CD14-positive monocyte (primary cell): ENCODE data around the gene PXMP4. TPM values are rescaled to one million over a fixed set of nuclear protein-coding genes. Genes with fewer than 3 reads are reported as not detected.

Source experiments
- DNase-seq, 3 donors: peaks; one replicate each; pipeline ENCODE4 v3.0.0-alpha.2; 2011 to 2022
- H2AFZ ChIP-seq: 2 replicates; pipeline ENCODE4 v1.6.0; 2012; ENCODE audit warnings: mild to moderate bottlenecking, low read depth, low read length, inconsistent platforms; ENCODE audit not compliant: insufficient read depth, poor library complexity, severe bottlenecking
- H3K27ac ChIP-seq, 2 donors: 1 replicate in 1 of 2; 2 replicates in 1 of 2; pipeline ENCODE4 v1.5.1; 2012 to 2013; ENCODE audit warnings: low read length in 2 of 2, control low read depth in 1 of 2, inconsistent platforms in 1 of 2, low read depth in 1 of 2, mild to moderate bottlenecking in 1 of 2
- H3K27me3 ChIP-seq, 2 donors: one replicate each; pipeline versions ENCODE4 v1.6.0 to v1.6.1; 2011 to 2013; ENCODE audit warnings: low read length in 2 of 2; ENCODE audit not compliant: control insufficient read depth in 2 of 2, insufficient read depth in 2 of 2
- H3K36me3 ChIP-seq, 2 donors: replicated peaks in 1 of 2; 1 replicate in 1 of 2; 2 replicates in 1 of 2; pipeline versions ENCODE4 v1.5.1 to v1.6.1; 2012 to 2013; ENCODE audit warnings: low read length in 2 of 2, control low read depth in 1 of 2, inconsistent platforms in 1 of 2, mild to moderate bottlenecking in 1 of 2; ENCODE audit not compliant: insufficient read depth in 2 of 2, control insufficient read depth in 1 of 2
- H3K4me1 ChIP-seq, 2 donors: 1 replicate in 1 of 2; 2 replicates in 1 of 2; pipeline versions ENCODE4 v1.5.1 to v1.6.1; 2012 to 2013; ENCODE audit warnings: low read length in 2 of 2, control low read depth in 1 of 2, inconsistent platforms in 1 of 2, mild to moderate bottlenecking in 1 of 2, moderate library complexity in 1 of 2; ENCODE audit not compliant: insufficient read depth in 2 of 2, control insufficient read depth in 1 of 2
- H3K4me2 ChIP-seq: replicated peaks from 2 replicates; pipeline ENCODE3; 2012; ENCODE audit warnings: low read length, moderate library complexity, mild to moderate bottlenecking; ENCODE audit not compliant: poor library complexity, severe bottlenecking; ENCODE audit errors: extremely low read depth
- H3K4me3 ChIP-seq, 3 experiments: fragments of 200-600 bp in 1 of 3; sonication (generic) in 1 of 3; replicated peaks in 1 of 3; 1 replicate in 2 of 3; 2 replicates in 1 of 3; pipeline ENCODE4 v1.5.1; 2011 to 2013; ENCODE audit warnings: low read length in 3 of 3, mild to moderate bottlenecking in 3 of 3, control low read depth in 2 of 3, low read depth in 2 of 3, inconsistent platforms in 1 of 3, moderate library complexity in 1 of 3
- H3K79me2 ChIP-seq: 2 replicates; pipeline ENCODE4 v1.6.0; 2012; ENCODE audit warnings: mild to moderate bottlenecking, control low read depth, inconsistent platforms, low read length, moderate library complexity; ENCODE audit not compliant: insufficient read depth
- H3K9ac ChIP-seq: 2 replicates; pipeline ENCODE4 v1.6.0; 2017; ENCODE audit warnings: low read length, mild to moderate bottlenecking; ENCODE audit not compliant: insufficient read depth, poor library complexity, severe bottlenecking
- H3K9me3 ChIP-seq, 2 donors: replicated peaks in 1 of 2; 1 replicate in 1 of 2; 2 replicates in 1 of 2; pipeline versions ENCODE4 v1.5.1 to v1.6.1; 2012 to 2013; ENCODE audit warnings: low read length in 2 of 2, control low read depth in 1 of 2; ENCODE audit not compliant: control insufficient read depth in 1 of 2, insufficient read depth in 1 of 2
- H4K20me1 ChIP-seq: 2 replicates; pipeline ENCODE4 v1.6.0; 2012; ENCODE audit warnings: mild to moderate bottlenecking, low read length, control low read depth, moderate library complexity; ENCODE audit not compliant: insufficient read depth
- H3K27ac Mint-ChIP-seq, 7 donors: one replicate each; pipeline ENCODE4 v1.8.0; 2020; ENCODE audit warnings: mild to moderate bottlenecking in 7 of 7, mixed read lengths in 7 of 7, moderate library complexity in 6 of 7, inconsistent platforms in 2 of 7
- H3K27me3 Mint-ChIP-seq, 3 donors: one replicate each; pipeline ENCODE4 v1.8.0; 2021 to 2022; ENCODE audit warnings: low read depth in 3 of 3, mild to moderate bottlenecking in 3 of 3, mixed read lengths in 3 of 3, moderate library complexity in 3 of 3, inconsistent platforms in 1 of 3
- H3K36me3 Mint-ChIP-seq, 2 donors: one replicate each; pipeline ENCODE4 v1.8.0; 2020; ENCODE audit warnings: mixed read lengths in 2 of 2, inconsistent platforms in 1 of 2, mild to moderate bottlenecking in 1 of 2
- H3K4me1 Mint-ChIP-seq: one replicate; pipeline ENCODE4 v1.8.0; 2020; ENCODE audit warnings: mild to moderate bottlenecking, mixed read lengths
- H3K4me3 Mint-ChIP-seq, 2 donors: one replicate each; pipeline ENCODE4 v1.8.0; 2020; ENCODE audit warnings: mild to moderate bottlenecking in 2 of 2, mixed read lengths in 2 of 2, moderate library complexity in 1 of 2
- H3K9me3 Mint-ChIP-seq, 7 donors: one replicate each; pipeline ENCODE4 v1.8.0; 2020 to 2022; ENCODE audit warnings: mixed read lengths in 7 of 7, mild to moderate bottlenecking in 6 of 7, moderate library complexity in 6 of 7, inconsistent platforms in 2 of 7
- WGBS: methylation state at CpG from one replicate; pipeline ENCODE4 v1.1.5; 2013; ENCODE audit warnings: missing lambda C conversion rate; ENCODE audit not compliant: insufficient coverage; 5-methylcytosine and 5-hydroxymethylcytosine counted together
- intact Hi-C, 2 donors: fragments of 100-400 bp; cut with micrococcal nuclease; formaldehyde crosslinking; loops; one replicate each; pipeline versions ENCODE4 v1.15.0 to v1.15.1; 2023
- polyA plus RNA-seq, 3 donors: library from polyadenylated mRNA; depleted of rRNA in 1 of 3; unstranded in 2 of 3; stranded (reverse) in 1 of 3; fragments of 300-500 nt in 2 of 3; fragments of >200 nt in 1 of 3; fragmentation: Illumina TruSeq in 2 of 3; gene quantifications; 1 replicate in 2 of 3; 2 replicates in 1 of 3; pipeline ENCODE4 v1.2.3, GENCODE V29; 2012 to 2021
- TF ChIP-seq, protein P1 (sequence below): fragments of 200-600 bp; IDR thresholded peaks from one replicate; pipeline ENCODE4 v1.8.0; 2022; ENCODE audit warnings: antibody characterized with exemption, mild to moderate bottlenecking

The PXMP4 gene
- polyA plus RNA-seq, 3 donors, result 4.9 to 11.4 (median 9.0) TPM

DNA sequence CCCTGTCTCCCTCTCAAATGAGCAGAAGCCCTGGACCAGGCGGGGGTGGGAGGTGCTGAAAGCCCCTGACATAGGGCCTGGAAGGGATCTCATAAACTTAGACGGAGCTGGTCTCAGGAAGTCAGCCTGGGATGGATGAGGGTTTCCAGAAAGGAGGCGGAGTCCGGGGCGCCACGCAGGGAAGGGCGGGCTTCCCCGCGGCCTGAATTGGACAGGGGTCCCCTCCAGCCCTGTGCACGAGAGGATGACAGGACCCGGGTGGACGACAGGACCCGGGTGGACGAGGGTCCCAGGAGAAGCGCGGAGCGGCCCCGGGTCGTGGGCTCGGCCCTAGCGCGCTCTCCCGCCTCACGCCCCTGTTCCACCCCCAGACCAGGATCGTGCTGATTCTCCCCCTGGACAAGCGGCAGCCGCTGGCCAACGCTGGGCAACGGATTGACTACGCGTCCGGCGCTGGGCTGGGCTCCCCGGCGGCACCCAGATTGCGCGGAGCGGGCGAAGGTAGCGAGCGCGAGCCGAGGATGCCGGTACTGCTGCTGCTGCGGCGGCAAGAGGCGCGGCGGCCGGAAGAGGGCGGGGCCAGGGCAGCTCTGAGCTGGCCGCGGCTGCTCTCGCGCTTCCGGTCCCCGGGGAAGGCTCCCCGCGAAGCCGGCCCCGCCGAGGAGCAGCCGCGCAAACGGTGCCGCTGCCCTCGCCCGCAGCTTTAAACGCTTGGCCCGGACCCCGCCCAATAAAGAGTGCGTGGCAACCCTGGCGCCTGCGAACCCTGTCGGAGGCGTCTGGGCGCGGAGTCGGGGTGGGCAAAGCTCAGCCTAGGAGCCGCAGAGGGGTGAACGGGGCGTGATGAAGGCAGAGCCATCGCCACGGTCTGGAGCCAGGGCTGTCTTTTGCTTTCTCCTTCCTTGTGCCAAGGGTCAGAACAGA, 56.7 kb downstream of the PXMP4 start:
- H3K27ac ChIP-seq, result peak overlapping the region; percentile 62 to 78
- peak overlapping the region; percentile 91 for H3K4me2 ChIP-seq
- WGBS, result under 1% methylated on average over 83 of the region's 84 CpGs
- DNase-seq, result peak; percentile 69 to 82 (median 77)
- peak overlapping the region; percentile 99 for H2AFZ ChIP-seq
- Mint-ChIP-seq H3K9me3 (peaks cover 0 to 3% (median 0%) of the 10 kb centered on the region in 7 donors), H3K36me3 (peaks cover 0 to 5% of the 10 kb centered on the region in 2 donors), H3K27me3 (peaks cover 2 to 3% (median 2%) of the 10 kb centered on the region in 3 donors), H3K4me3 (peak overlapping the region; percentile 82 to 91), H3K27ac (peak overlapping the region in 6 of 7 donors; percentile 30 to 81 (median 68)), H3K4me1 (peaks cover 36% of the 10 kb centered on the region)
- H3K79me2 ChIP-seq, result no peaks in the 10 kb centered on the region
- intact Hi-C loops, result loop anchor here (5.0 to 10.0 kb wide), 3 partner anchors 179 to 331 kb away; partner anchors contain the start of gene RALY (in 2 of the 2)
- no peaks in the 10 kb centered on the region for H3K9me3 ChIP-seq
- H3K9ac ChIP-seq, result peak overlapping the region; percentile 59
- H4K20me1 ChIP-seq, result peaks cover 5% of the 10 kb centered on the region
- H3K4me3 ChIP-seq, result peak overlapping the region; percentile 35 to 91 (median 76)
- H3K27me3 ChIP-seq, result no peaks in the 10 kb centered on the region
- TF ChIP-seq, protein P1, sequence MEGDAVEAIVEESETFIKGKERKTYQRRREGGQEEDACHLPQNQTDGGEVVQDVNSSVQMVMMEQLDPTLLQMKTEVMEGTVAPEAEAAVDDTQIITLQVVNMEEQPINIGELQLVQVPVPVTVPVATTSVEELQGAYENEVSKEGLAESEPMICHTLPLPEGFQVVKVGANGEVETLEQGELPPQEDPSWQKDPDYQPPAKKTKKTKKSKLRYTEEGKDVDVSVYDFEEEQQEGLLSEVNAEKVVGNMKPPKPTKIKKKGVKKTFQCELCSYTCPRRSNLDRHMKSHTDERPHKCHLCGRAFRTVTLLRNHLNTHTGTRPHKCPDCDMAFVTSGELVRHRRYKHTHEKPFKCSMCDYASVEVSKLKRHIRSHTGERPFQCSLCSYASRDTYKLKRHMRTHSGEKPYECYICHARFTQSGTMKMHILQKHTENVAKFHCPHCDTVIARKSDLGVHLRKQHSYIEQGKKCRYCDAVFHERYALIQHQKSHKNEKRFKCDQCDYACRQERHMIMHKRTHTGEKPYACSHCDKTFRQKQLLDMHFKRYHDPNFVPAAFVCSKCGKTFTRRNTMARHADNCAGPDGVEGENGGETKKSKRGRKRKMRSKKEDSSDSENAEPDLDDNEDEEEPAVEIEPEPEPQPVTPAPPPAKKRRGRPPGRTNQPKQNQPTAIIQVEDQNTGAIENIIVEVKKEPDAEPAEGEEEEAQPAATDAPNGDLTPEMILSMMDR, result no peak
- no peaks in the 10 kb centered on the region for H3K36me3 ChIP-seq
- peaks cover 37 to 51% of the 10 kb centered on the region in 2 donors for H3K4me1 ChIP-seq

DNA sequence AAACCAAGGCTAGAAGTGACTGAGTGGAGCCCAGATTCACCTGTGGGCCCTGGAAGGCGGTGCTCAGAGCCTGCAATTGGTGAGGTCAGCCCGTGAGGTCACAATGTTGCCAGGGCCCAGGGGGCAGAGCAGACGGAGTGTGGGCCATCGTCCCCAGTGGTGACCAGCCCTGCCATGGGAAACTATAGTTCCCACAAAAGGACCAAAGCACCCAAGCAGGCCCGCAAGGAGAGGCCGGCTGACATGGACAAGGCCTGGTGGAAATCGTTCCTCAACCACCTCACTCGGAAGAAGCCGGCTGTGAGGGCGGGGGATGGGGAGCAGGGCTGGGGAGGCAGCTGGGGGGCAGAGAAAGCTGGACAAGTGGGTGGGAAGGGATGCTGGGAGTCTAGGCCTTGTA, 57.9 kb downstream of the PXMP4 start, which contains the start of gene C20orf144:
Gene C20orf144 (plus strand): TSS at position 156 of the 400 bp plus-strand sequence. CDS start 19 bp downstream, at position 175.
- H3K4me3 ChIP-seq, result peak within 1 kb of the TSS; percentile 35 to 91 (median 76)
- 100% methylated on average over 4 of the region's 10 CpGs for WGBS
- TF ChIP-seq, protein P1, result no peak
- H3K27ac ChIP-seq, result peak within 1 kb of the TSS in 1 of 2 donors; percentile 78
- no peaks in the 10 kb centered on the region for H3K36me3 ChIP-seq
- Mint-ChIP-seq H3K9me3 (peaks cover 0 to 3% (median 0%) of the 10 kb centered on the region in 7 donors), H3K27ac (peak within 1 kb of the TSS in 3 of 7 donors; percentile 10 to 46 (median 20)), H3K27me3 (peaks cover 2 to 3% (median 2%) of the 10 kb centered on the region in 3 donors), H3K36me3 (peaks cover 0 to 5% of the 10 kb centered on the region in 2 donors), H3K4me1 (peaks cover 29% of the 10 kb centered on the region), H3K4me3 (peak within 1 kb of the TSS; percentile 82 to 91)
- H3K9ac ChIP-seq, result peak within 1 kb of the TSS; percentile 59
- no peaks in the 10 kb centered on the region for H3K79me2 ChIP-seq
- DNase-seq, result no peak
- H3K4me2 ChIP-seq, result peak within 1 kb of the TSS; percentile 91
- no peaks in the 10 kb centered on the region for H3K27me3 ChIP-seq
- peak within 1 kb of the TSS; percentile 99 for H2AFZ ChIP-seq
- H3K9me3 ChIP-seq, result no peaks in the 10 kb centered on the region
- no peaks in the 10 kb centered on the region for H4K20me1 ChIP-seq
- peaks cover 26 to 39% of the 10 kb centered on the region in 2 donors for H3K4me1 ChIP-seq
- intact Hi-C loops, result loop anchor here (5.0 to 10.0 kb wide), 3 partner anchors 177 to 333 kb away; partner anchors contain the start of gene RALY (in 2 of the 2)
